Activated T-cell treated with anti-CD3 and anti-CD28 coated beads for 1 hour (primary cell): ENCODE data around the gene KRTAP5-7.
"Not testable (repeated sequence)": the region's sequence is repeated elsewhere in the genome, so short reads cannot be mapped to it uniquely, and the experiment has no call there.

Source experiments
- DNase-seq: peaks from one replicate; pipeline ENCODE4 v3.0.0-alpha.2; 2020; ENCODE audit warnings: low read depth

The KRTAP5-7 gene

DNA sequence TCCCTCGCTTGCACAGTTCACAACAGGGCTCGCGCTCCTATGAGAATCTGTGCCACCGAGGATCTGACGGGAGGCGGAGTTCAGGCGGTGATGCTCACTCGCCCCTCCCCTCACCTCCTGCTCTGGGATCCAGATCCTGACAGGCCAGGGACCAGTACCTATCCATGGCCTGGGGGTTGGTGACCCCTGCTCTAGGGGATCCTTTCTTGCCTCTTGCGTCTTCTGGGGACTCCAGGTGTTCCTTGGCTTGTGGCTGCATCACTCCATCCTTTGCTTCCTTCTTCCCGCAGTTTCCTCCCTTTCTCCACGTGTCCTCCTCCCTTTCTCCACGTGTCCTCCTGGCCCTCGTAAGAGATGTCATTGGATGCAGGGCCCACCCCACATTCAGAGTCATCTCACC lies 30.6 kb upstream of the KRTAP5-7 start:
- no peak for DNase-seq

DNA sequence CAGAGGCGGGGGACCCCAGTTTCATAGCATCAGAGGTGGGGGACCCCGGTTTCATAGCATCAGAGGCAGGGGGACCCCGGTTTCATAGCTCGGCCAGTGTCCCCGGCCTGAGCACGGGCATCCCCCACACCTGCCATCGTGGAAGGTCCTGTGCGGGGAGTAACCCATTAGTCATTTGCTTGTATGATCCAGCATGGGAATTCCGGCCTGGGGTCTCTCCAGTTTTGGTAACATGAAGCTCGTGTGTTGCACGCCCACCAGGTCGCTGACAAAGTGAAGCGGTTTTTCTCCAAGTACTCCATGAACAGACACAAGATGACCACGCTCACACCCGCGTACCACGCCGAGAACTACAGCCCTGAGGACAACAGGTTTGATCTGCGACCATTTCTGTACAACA lies 29.0 kb upstream of the KRTAP5-7 start:
- DNase-seq, result no peak

DNA sequence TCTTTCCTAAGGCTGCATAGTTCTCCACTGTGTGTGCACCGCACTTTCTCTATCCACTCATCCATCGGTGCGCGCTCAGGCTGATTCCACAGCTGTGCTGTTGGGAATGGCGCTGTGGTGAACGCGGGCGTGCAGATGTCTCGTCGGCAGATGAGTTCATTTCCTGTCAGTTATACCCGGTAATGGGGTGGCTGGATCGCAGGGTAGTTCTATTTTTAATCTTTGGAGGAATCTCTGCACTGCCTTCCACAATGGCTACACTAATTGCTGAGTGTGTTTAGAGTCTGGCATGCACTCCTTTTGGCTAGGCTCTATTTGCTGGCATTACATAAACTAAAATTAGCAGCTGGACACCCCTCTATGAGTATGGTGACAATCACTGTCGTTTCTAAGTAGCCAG lies 27.9 kb upstream of the KRTAP5-7 start:
- DNase-seq, result no peak

DNA sequence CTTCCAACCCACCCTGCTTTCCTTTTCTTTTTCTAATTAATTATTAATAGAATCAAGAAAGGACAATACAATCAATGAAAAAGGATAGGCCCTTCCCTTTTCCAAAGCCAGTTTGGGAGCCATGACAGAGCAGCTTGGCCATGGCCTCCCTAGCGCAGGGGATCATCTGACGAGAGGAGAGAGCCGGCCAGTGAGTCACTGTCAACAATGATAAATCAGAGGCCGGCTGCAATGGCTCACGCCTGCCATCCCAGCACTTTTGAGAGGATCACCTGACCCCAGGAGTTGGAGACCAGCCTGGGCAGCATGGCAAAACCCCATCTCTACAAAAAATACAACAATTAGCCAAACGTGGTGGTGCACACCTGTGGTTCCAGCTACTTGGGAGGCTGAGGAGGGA lies 27.5 kb upstream of the KRTAP5-7 start:
- DNase-seq, result no peak

DNA sequence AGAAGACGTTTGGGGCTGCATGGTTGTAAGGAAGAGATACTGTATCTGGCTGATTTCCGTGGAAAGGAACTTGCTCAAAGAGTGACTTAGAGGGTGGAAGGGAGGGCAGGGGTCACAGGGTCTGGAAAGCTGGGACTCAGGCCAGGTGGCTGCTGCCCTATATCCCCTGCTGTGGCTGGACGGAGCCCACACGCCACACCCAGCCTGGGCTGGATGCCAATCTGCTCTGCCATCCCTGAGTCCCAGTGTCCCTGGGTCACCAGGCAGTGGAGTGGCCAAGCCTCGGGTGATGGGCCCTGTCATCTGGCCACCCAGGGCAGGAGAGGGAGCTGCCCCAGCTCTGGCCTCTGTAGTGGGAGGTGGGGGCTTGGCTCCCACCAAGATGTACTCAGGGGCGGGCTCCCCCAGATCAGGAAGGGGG lies 26.5 kb upstream of the KRTAP5-7 start:
- no peak for DNase-seq

DNA sequence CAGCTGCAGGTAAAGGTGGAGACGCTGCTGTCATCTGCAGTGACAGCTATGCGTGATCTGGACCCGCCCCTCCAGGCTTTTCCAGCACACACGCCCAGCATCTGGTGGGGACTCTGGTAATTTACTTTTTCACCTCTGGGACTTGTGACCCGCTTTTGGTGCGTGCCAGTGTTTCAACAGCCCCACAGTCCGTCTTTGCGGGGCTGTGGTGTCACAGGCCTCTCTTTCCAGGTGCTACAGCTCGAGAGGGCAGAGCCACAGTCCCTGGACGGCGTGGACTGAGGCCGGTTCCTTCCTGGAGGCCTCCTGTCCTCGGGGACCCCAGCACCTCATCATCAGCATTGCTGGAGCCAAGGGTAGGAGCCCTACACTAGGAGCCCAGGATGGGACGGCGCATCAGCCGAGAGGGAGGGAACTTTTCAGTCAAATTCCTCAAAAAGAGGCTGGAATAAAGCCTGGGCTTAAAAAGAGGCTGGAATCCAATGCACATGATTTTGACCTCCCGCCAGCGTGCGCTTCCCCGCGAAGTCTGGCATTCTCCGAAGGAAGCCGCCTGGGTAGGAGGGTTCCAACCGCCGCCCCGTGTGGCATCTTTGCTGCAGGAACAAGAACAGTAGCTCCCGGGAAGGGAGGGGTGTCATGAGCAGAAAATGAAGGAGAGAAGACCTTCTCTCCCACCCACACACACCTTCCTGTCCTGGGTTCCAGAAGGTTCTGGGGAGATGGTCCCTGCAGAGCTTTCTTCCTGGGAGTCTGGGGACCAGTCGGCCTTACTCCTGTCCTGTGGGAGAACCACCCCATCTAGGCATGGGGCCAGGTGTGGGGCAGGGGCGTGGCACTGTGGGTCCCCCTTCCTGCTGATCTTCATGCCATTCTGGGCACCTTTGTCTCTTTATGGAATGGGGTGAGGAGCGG lies 25.7 kb upstream of the KRTAP5-7 start:
- DNase-seq, result no peak

DNA sequence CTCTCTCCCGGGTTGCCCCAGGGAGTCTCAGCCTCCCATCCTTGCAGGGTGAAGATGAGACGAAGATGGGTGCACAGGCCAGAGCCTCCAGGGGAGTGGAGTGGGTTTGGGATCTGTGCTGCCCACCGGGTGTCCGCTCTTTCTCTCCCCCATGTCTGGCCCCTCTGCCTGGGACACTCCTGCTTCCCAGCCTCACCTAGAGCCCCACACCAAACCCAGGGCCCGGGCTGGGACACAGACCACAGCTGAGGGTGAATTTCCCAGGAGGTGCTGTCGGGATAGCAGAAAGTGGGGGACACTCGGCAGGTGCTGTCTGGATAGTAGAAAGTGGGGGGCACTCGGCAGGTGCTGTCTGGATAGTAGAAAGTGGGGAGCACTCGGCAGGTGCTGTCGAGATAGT lies 25.0 kb upstream of the KRTAP5-7 start:
- DNase-seq, result no peak

DNA sequence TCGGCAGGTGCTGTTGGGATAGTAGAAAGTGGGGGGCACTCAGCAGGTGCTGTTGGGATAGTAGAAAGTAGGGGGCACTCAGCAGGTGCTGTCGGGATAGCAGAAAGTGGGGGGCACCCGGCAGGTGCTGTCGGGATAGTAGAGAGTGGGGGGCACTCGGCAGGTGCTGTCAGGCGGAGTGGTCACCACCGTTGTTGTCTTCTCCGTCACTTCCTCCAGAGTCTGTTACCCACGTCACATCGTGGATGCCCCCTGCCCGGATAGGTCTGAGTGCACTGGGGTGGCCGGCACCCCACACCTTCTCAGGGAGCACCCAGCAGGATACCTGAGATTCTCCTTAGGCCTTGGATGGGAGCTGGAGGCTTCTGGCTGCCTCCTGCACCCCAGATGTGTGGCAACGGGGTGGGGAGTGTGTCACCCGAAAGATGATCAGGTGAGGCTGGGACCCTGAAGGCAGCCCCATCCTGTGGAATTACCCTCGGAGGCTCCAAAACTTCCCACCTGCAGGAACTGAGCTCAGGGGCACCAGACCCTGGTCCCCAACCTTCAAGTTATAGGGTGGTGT lies 24.1 kb upstream of the KRTAP5-7 start:
- DNase-seq, result no peak

DNA sequence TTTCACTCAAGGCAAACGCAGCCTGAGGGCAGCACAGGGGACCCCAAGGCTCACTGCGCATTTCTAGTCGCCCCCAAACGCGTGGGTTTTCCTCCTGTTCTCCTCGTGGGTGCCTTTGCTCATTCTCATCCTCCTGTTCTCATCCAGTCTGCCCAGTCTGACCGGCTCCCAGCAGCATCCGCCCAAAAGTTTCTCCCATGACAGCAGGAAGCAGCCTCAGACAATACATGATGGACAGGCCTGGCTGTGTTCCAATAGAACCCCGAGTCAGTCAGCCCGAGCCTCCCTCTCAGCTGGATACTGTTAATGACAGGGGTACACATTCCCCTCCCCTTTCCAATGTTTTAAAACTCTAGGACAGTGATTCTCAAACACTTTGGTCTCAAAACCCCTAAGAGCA lies 22.5 kb upstream of the KRTAP5-7 start:
- DNase-seq, result no peak

DNA sequence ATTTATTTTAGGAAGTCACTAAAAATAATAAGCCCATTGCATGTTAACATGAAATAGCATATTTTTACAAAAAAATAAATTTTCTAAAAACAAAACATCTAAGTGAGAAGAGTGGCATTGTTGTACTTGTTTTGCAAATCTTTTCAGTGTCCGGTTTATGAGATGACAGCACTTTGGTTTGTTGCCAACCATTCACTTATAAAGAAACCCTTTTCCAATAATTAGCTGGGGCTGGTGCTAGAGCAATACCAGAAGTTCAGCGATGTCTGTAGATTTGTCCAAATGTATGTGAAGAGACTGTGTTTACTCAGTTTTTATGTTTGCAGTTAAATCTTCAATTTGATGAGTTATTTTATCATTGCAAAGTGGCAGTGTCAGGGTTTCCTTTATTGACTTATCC lies 22.1 kb upstream of the KRTAP5-7 start:
- DNase-seq, result no peak

DNA sequence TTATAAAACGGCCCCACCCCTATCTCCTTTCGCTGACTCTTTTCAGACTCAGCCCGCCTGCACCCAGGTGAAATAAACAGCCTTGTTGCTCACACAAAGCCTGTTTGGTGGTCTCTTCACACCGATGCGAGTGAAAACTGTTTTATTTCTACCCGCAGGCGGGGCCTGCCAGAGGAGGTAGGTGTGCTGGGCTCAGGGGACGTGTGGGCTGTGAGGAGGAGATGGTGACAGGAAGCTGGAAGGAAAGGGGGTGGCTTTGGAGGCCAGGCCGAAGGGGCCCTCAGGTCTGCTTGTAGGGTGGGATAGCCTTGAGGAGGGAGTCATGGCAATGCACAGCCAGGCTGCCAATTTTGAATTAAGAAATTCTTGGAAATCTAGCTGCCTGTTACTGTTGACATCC lies 21.3 kb upstream of the KRTAP5-7 start:
- no peak for DNase-seq

DNA sequence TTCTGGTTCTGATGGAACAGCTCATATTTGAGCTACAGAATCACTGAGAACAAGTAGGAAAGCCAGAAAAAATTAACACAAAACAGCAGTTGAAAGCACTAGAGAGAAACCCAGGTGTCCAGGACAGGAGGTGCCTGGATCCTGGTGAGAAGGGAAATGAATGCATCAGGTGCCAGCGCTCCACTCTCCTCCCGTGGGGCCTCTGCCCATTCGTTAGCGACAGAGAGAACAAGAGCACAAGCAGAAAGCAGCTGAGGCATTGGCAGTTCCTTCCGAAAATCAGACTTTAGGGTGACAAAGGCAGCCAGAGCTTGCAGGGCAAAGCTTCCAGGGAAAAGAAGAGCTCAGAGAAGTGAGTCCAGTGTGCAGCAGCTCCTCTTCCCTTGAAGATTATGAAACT lies 20.0 kb upstream of the KRTAP5-7 start:
- DNase-seq, result no peak

DNA sequence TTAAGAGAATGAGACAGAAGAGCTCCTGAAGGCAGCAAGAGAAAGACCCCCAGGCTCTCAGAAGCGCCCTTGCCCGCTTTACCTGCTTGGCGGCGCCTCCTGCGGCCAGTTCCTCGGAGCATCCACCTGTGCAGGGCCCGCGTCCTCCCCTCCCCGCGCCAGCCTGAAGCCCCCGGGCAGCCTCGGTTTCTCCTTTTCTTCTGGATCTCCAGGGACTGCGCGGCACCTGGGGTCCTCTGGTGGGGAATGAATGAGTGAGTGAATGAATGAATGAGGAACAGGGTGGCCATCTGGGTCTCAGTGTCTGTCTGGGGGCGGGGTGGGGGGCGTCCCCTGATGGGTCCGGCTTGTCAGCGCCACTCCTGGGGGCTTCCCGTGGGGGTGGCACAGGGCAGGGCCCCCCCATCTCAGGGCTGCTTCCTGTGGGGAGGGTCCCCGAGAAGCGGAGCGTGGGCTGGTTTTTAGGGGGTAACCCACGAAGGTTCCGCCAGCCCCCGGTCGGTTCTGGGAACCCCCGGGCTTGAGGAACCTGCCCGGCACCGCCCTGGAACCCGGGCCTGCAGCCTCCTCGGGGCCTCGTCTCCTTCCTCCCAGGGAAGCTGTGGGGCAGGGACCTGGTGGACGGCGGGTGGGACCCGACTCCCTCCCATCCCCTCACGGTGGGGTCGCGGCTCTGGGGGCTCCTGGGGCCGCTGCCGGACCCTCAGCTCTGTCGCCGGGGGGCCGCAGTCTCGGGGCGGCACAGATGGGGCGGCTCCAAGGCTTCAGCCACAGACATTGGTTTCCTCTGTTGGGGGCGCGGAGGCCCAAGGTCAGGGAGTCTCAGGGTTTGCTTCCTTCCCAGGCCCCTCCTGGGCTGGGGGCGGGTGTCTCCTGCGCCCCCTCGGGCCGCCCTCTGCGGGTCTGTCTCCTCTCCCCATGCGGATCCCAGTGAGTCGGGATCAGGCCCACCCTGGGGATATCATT lies 8.3 kb upstream of the KRTAP5-7 start:
- DNase-seq, result no peak

DNA sequence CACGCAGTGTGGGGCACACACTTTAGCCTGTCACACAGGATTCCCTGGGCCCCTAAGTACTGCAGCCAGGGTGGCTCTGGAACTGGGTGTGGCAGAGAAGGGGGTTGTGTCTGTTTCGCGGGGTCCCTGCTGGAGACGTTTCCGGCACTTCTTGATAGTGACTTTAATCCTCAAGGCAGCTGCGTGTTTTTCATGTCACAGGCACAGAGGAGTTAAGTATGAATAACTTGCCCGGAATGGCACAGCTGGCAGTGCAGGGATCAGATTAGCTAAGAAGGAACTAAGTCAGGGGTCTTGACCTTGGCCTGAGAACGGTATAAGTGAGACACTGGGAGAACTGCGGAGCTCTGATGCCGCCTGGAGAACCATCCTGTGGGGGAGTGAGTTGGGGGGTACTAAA lies 7.5 kb upstream of the KRTAP5-7 start:
- no peak for DNase-seq

DNA sequence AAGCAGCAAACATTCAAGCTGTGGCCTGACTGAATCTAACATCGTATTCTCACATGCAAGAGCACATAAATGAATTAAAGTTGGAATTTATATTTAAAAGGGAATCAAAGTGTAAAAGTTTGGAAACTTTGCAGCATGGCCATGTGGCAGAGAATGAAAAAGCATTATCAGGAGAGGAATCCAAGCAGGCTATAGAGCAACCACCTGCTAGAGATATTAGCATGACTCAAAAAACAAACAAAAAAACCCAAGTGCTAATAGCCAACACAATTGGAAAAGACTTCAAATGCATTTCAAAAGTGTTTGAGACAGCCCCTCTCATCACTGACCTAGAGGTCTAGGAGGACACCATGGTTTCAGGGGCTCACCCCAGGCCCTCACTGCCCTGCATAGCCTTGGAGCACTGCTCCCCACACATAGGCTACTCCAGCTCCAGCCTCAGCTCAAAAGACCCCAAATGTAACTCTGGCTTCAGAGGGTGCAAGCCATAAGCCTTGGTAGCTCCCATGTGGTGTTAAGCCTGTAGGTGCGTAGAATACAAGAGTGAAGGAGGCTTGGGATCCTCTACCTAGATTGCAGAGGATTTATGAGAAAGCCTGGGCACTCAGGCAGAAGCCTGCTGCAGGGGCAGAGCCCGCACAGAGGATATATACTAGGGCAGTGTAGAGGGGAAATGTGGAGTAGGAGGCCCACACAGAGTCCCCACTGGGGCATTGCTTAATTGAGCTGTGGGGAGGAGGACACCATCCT lies 1.7 kb upstream of the KRTAP5-7 start:
- DNase-seq, result no peak

DNA sequence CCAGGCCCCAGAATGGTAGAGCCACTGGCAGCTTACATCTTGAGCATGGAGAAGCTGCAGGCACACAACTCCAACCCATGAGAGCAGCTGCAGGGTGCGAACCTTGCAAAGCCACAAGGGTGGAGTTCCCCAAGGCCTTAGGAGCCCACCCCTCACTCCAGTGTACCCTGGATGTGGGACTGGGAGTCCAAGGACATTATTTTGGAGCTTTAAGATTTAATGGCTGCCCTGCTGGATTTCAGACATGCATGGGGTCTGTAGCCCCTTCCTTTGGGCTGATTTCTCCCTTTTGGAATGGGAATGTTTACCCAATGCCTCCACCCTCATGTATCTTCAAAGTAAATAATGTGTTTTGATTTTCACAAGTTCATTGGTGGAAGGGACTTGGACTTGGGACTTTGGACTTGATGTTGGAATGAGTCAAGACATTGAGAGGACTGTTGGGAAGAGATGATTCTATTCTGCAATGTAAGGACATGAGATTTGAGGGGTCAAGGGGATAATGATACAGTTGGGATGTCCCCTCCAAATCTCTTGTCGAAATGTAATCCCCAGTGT lies 1.1 kb upstream of the KRTAP5-7 start:
- no peak for DNase-seq

DNA sequence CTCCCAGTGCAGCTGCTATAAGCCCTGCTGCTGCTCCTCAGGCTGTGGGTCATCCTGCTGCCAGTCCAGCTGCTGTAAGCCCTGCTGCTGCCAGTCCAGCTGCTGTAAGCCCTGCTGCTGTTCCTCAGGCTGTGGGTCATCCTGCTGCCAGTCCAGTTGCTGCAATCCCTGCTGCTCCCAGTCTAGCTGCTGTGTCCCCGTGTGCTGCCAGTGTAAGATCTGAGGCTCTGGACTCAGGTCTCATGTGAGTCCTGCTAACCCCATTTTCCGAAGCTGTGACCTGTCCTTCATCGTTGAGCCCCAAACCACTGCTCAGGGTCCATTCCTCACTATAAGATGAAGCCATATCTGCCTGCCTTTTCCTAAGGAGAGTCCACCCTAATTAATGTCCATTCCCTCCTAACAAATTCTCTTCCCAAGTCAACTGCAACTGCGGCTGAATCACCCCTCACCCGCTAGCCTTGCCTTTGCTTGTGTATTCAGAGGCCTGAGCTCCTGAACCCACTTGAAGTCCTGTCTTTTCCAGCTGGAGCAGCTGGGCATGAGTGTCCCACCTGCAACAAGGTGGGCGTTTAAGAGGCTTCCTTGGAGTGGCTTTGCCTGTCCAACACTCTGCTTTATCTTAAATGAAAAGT lies 626 bp downstream of the KRTAP5-7 start:
- no peak for DNase-seq

DNA sequence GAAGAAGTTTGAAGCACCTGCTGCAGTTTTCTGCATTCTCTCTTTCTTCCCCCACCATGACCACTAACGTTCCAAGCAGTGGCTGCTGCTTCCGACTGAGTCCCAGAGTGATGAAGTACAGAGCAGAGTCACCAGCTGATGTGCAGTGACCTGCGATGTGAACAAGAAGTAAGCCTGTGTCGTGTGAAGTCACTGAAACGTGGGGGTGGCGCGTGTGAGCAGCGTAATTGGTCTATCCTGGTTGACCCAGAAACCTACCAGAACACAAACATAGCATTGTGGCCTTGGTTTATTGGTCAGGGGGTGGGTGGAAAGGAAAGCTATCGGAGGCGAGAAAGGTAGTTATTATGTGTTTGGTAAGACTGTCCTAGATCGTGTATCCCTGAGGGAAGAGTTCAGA lies 3.5 kb downstream of the KRTAP5-7 start:
- DNase-seq, result no peak

DNA sequence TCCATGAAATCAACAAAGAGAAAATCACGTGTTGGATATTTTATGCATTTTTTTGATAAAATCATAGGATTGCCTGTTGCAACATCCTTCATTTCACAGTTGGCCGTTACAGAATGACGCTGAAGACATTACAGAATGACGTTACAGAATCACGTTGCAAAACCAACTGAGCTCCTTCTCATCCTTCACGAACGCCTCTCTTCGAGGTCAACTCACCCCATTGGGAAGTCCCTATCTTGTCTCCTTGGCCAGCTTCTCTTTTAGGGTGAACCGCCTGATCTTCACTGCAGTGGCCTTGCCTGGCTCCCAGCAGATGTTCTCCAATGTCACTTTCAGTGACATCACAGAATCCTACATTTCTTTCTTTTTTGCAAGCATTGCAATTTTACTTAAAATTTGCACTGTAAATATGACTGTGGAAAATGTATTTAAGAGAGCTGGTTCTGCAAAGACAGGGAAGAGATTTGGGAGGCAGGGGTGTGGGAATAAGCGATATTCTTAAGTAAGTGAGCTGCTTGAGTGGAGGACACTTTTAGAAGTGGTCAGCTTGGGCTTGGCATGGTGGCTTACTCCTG lies 5.1 kb downstream of the KRTAP5-7 start:
- DNase-seq, result no peak

DNA sequence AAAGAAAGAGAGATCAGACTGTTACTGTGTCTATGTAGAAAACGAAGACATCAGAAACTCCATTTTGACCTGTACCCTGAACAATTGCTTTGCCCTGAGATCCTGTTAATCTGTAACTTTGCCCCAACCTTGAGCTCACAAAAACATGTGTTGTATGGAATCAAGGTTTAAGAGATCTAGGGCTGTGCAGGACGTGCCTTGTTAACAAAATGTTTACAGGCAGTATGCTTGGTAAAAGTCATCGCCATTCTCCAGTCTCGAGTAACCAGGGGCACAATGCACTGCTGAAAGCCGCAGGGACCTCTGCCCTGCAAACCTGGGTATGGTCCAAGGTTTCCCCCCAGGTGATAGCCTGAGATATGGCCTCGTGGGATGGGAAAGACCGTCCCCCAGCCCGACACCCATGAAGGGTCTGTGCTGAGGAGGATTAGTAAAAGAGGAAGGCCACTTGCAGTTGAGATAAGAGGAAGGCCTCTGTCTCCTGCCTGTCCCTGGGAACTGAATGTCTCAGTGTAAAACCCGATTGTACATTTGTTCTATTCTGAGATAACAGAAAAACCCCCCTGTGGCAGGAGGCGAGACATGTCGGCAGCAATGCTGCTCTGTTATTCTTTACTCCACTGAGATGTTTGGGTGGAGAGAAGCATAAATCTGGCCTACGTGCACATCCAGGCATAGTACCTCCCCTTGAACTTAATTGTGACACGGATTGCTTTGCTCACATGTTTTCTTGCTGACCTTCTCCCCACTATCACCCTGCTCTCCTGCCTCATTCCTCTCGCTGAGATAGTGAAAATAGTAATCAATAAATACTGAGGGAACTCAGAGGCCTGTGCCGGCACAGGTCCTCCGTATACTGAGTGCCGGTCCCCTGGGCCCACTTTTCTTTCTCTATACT lies 7.9 kb downstream of the KRTAP5-7 start:
- not testable (repeated sequence) for DNase-seq
